PC-3 (cell line): Measurements from ENCODE around the gene TSC22D2. TPM values are rescaled to one million over a fixed set of nuclear protein-coding genes. Genes with fewer than 3 reads are reported as not detected.
A peak's percentile ranks its signal among the peaks of the same experiment; 100 is the strongest.

ENCODE experiments used
- ATAC-seq: fragments of 200-7000 bp; cut with Tn5 transposase; 2 replicates; pipeline ENCODE4 v1.9.1; 2020; ENCODE audit warnings: mild to moderate bottlenecking, moderate library complexity
- BruUV-seq: library from RNA; stranded (reverse); fragments of 400-500 nt; replicated peaks from 2 replicates; lab custom pipeline; 2021; lab: Mats Ljungman, UMichigan
- CTCF ChIA-PET: fragments of 300-600 bp; sonication (Branson Sonifier 250); formaldehyde crosslinking; loops from one replicate; lab custom pipeline; 2022; ENCODE audit warnings: antibody characterized with exemption; lab: Charles Lee
- POLR2A ChIA-PET: fragments of 300-600 bp; sonication (Branson Sonifier 250); formaldehyde crosslinking; loops from one replicate; lab custom pipeline; 2022; ENCODE audit warnings: antibody characterized with exemption; ENCODE audit not compliant: unreplicated experiment; lab: Charles Lee
- DNase-seq: peaks from one replicate; pipeline ENCODE4 v3.0.0-alpha.2; 2015
- H2AFZ ChIP-seq: fragments of 300-600 bp; sonication (generic); 2 replicates; pipeline ENCODE4 v1.6.0; 2016; ENCODE audit warnings: antibody characterized with exemption, low read length
- H3F3A ChIP-seq: fragments of 300-600 bp; sonication (generic); one replicate; pipeline ENCODE4 v1.6.0; 2017; ENCODE audit warnings: antibody characterized with exemption, low read length, control low read depth, mild to moderate bottlenecking; ENCODE audit not compliant: unreplicated experiment
- H3K27ac ChIP-seq: fragments of 300-600 bp; sonication (generic); 2 replicates; pipeline ENCODE4 v1.5.1; 2016; ENCODE audit warnings: mild to moderate bottlenecking, low read length
- H3K27me3 ChIP-seq: fragments of 300-600 bp; sonication (generic); 2 replicates; pipeline ENCODE4 v1.6.1; 2016; ENCODE audit warnings: low read length, mixed read lengths
- H3K36me3 ChIP-seq: fragments of 300-600 bp; sonication (generic); 2 replicates; pipeline ENCODE4 v1.6.1; 2016; ENCODE audit warnings: low read depth, mixed run types, low read length, mixed read lengths
- H3K4me1 ChIP-seq: fragments of 300-600 bp; sonication (generic); 2 replicates; pipeline ENCODE4 v1.5.1; 2016; ENCODE audit warnings: low read length; ENCODE audit not compliant: insufficient read depth
- H3K4me2 ChIP-seq: fragments of 300-600 bp; sonication (generic); 2 replicates; pipeline ENCODE4 v1.6.0; 2016; ENCODE audit warnings: low read length
- H3K4me3 ChIP-seq: fragments of 300-600 bp; sonication (generic); 2 replicates; pipeline ENCODE4 v1.5.1; 2016; ENCODE audit warnings: mild to moderate bottlenecking, low read length, mixed read lengths
- H3K79me2 ChIP-seq: fragments of 300-600 bp; sonication (generic); 2 replicates; pipeline ENCODE4 v1.6.1; 2017; ENCODE audit warnings: low read length, mixed read lengths
- H3K9ac ChIP-seq: fragments of 300-600 bp; sonication (generic); 2 replicates; pipeline ENCODE4 v1.6.0; 2016; ENCODE audit warnings: mild to moderate bottlenecking, low read length
- H3K9me2 ChIP-seq: fragments of 300-600 bp; sonication (generic); replicated peaks from 2 replicates; pipeline ENCODE4 v1.6.1; 2016; ENCODE audit warnings: mixed run types, low read length, mixed read lengths
- H3K9me3 ChIP-seq: fragments of 300-600 bp; sonication (generic); 2 replicates; pipeline ENCODE4 v1.6.1; 2016; ENCODE audit warnings: low read length, mixed read lengths
- H4K20me1 ChIP-seq: fragments of 300-600 bp; sonication (generic); 2 replicates; pipeline ENCODE4 v1.6.1; 2016; ENCODE audit warnings: low read length, mixed read lengths
- EZH2 ChIP-seq: fragments of 300-600 bp; sonication (generic); IDR thresholded peaks from one replicate; pipeline ENCODE4 v1.6.1; 2017; ENCODE audit warnings: antibody characterized with exemption, mild to moderate bottlenecking, low read length; ENCODE audit not compliant: unreplicated experiment
- EZH2phosphoT487 ChIP-seq: fragments of 300-600 bp; sonication (generic); IDR thresholded peaks from 2 replicates; pipeline ENCODE4 v1.6.1; 2018; ENCODE audit warnings: mild to moderate bottlenecking, antibody characterized with exemption, low read length, borderline replicate concordance
- intact Hi-C: fragments of 100-400 bp; cut with micrococcal nuclease; formaldehyde crosslinking; loops from 2 replicates; pipeline ENCODE4 v1.9.0; 2023
- total RNA-seq: library from RNA; depleted of rRNA; stranded (reverse); fragments of >200 nt; gene quantifications from 2 replicates; pipeline ENCODE4 v1.2.3, GENCODE V29; 2014
- TF ChIP-seq, protein P1 (sequence below): fragments of 300-600 bp; sonication (generic); conservative IDR thresholded peaks from 2 replicates; pipeline ENCODE4 v1.5.1; 2017; ENCODE audit warnings: antibody characterized with exemption, low read depth, mild to moderate bottlenecking, low read length

The TSC22D2 gene
- total RNA-seq, 1 experiment from 2014 or later, result 9.6 TPM

DNA sequence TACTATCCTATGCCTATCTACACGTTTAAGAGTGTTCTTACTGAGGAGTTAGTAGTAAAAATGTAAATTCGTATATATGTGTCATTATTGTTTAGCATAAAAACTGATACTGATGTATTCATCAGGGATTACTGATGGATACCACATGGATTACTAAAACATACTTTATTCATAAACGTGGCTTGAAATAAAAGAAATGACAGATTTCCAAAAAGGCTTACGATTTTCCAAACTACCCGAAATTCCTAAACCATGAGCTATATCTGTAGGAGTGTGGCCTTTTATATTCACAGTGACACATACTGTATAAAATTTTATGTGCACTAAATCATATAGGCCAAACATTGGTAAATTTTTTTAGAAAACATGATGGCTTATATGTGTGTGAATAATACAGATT, 6.9 kb downstream of the TSC22D2 start:
- peak overlapping the region; percentile 87 for H3K4me3 ChIP-seq
- peaks cover 27% of the 10 kb centered on the region for H3K36me3 ChIP-seq
- intact Hi-C loops, result loop anchor here (1.0 to 5.0 kb wide), 6 partner anchors 34 to 132 kb away; partner anchors contain the start of genes EIF2A and SERP1
- peak overlapping the region; percentile 92 for H3K9ac ChIP-seq
- DNase-seq, result peak; percentile 90
- peaks cover 100% of the 10 kb centered on the region for H3K79me2 ChIP-seq
- BruUV-seq, result no TSS peak
- H4K20me1 ChIP-seq, result peaks cover 92% of the 10 kb centered on the region
- H3K27ac ChIP-seq, result peak overlapping the region; percentile 65
- peak; percentile 51 for ATAC-seq
- ChIA-PET POLR2A (interaction anchor here (0.6 to 1.0 kb wide), 2 partner anchors 55 to 80 kb away, joined by 3 to 9 read pairs; no protein-coding TSS in a partner anchor), CTCF (interaction anchor here (0.6 to 1.6 kb wide), 3 partner anchors 43 to 80 kb away, joined by 3 to 10 read pairs (median 4); no protein-coding TSS in a partner anchor)
- H3K27me3 ChIP-seq, result no peaks in the 10 kb centered on the region
- no peak overlapping the region for H2AFZ ChIP-seq
- TF ChIP-seq EZH2 (no peak), EZH2phosphoT487 (no peak)
- TF ChIP-seq, protein P1, sequence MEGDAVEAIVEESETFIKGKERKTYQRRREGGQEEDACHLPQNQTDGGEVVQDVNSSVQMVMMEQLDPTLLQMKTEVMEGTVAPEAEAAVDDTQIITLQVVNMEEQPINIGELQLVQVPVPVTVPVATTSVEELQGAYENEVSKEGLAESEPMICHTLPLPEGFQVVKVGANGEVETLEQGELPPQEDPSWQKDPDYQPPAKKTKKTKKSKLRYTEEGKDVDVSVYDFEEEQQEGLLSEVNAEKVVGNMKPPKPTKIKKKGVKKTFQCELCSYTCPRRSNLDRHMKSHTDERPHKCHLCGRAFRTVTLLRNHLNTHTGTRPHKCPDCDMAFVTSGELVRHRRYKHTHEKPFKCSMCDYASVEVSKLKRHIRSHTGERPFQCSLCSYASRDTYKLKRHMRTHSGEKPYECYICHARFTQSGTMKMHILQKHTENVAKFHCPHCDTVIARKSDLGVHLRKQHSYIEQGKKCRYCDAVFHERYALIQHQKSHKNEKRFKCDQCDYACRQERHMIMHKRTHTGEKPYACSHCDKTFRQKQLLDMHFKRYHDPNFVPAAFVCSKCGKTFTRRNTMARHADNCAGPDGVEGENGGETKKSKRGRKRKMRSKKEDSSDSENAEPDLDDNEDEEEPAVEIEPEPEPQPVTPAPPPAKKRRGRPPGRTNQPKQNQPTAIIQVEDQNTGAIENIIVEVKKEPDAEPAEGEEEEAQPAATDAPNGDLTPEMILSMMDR, result no peak
- H3K9me3 ChIP-seq, result no peaks in the 10 kb centered on the region
- H3K4me2 ChIP-seq, result peak overlapping the region; percentile 92
- peaks cover 56% of the 10 kb centered on the region for H3K4me1 ChIP-seq
- no peaks in the 10 kb centered on the region for H3K9me2 ChIP-seq
- H3F3A ChIP-seq, result peaks cover 6% of the 10 kb centered on the region

DNA sequence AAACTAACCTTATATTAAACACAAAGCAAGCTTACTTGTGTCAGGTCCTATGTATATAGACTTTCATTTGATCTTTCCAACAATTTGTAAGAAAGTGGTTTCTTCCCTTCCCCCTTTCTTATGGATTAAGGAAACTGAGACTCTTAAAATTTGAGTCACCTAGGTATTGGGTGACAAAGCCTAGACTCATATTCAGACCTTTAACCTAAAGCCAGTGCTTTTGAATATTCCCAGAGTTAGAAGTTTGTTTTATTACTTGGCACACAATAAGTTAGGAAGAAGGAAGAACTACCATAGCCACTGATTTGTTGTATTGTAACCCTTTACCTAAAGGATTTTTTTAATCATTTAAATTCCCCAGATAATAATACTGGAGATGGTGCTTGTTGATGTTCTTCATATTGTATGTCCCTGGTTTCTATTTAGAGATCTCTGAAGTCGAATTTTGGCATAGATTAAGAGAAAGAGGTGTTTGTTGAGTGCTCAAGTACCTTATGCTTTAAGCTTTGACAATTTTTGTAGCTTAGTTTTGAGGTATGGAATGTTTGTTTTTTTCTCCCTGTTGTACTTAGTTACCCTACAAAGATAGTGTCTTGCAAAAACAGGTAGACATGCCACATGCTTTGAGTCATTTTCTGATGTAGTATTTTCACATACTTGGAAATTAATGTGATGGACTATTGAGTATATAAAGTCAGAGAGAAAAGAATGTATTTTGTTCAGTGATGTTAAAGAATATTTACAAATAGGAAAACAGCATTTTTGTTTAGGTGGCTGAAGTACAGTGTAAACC, 11.2 kb downstream of the TSC22D2 start:
- intact Hi-C loops, result loop anchor here (2.0 kb wide), 1 partner anchor 14 kb away; no protein-coding TSS in a partner anchor
- Histone ChIP-seq H2AFZ (no peak overlapping the region), H4K20me1 (peaks cover 84% of the 10 kb centered on the region), H3K9me3 (no peaks in the 10 kb centered on the region), H3K27ac (peak overlapping the region; percentile 76), H3K79me2 (peaks cover 100% of the 10 kb centered on the region), H3K4me2 (peak overlapping the region; percentile 92), H3K9me2 (no peaks in the 10 kb centered on the region), H3K36me3 (peaks cover 19% of the 10 kb centered on the region), H3K9ac (peak overlapping the region; percentile 23), H3K4me1 (peaks cover 80% of the 10 kb centered on the region), H3F3A (peaks cover 6% of the 10 kb centered on the region), H3K27me3 (no peaks in the 10 kb centered on the region), H3K4me3 (peak overlapping the region; percentile 45)
- no TSS peak for BruUV-seq
- ATAC-seq (peak; percentile 52), DNase-seq (peak; percentile 87)
- ChIA-PET CTCF (no interaction called here), POLR2A (no interaction called here)
- TF ChIP-seq EZH2, result no peak
- no peak for TF ChIP-seq EZH2phosphoT487
- TF ChIP-seq, protein P1, result no peak
